NB4 (cell line): ENCODE measurements around the gene RYR2.

ENCODE experiments used
- DNase-seq: peaks from one replicate; pipeline ENCODE4 v3.0.0; 2010; ENCODE audit warnings: low read depth
- H3K4me3 ChIP-seq: one replicate; pipeline ENCODE4 v1.5.1; 2011; ENCODE audit warnings: mild to moderate bottlenecking, low read depth, low read length, moderate library complexity
- CTCF ChIP-seq: IDR thresholded peaks from one replicate; pipeline ENCODE4 v1.5.1; 2012; ENCODE audit warnings: low read depth, low read length
- MAX ChIP-seq: IDR thresholded peaks from 2 replicates; pipeline ENCODE4 v1.6.1; 2011; ENCODE audit warnings: low read depth, low read length
- MYC ChIP-seq: IDR thresholded peaks from 2 replicates; pipeline ENCODE4 v1.6.1; 2011; ENCODE audit warnings: low read depth, low read length
- POLR2A ChIP-seq: IDR thresholded peaks from 2 replicates; pipeline ENCODE4 v1.6.1; 2011; ENCODE audit warnings: mild to moderate bottlenecking; ENCODE audit not compliant: insufficient read length; ENCODE audit errors: extremely low read depth

Gene RYR2

GRCh38 chr1:237042526-237042891 is 525 bp downstream of the RYR2 start:
- no peak for TF ChIP-seq MAX
- no peak for TF ChIP-seq POLR2A
- TF ChIP-seq CTCF = no peak
- TF ChIP-seq MYC = no peak
- H3K4me3 ChIP-seq = no peak overlapping the region
- DNase-seq = no peak

- no peak overlapping the region for H3K4me3 ChIP-seq
- DNase-seq = no peak
- no peak for TF ChIP-seq MAX
- TF ChIP-seq MYC = no peak
- TF ChIP-seq CTCF = no peak
- TF ChIP-seq POLR2A = no peak
These were observed 1.1 kb downstream of the RYR2 start for GRCh38 chr1:237042892-237043576.

- TF ChIP-seq POLR2A (no peak), MAX (no peak), CTCF (no peak), MYC (no peak)
- DNase-seq = no peak
- no peak overlapping the region for H3K4me3 ChIP-seq
These were observed 2.1 kb downstream of the RYR2 start for GRCh38 chr1:237043846-237044636.

GRCh38 chr1:237045278-237046016 is 3.5 kb downstream of the RYR2 start:
- peak; percentile 6 for DNase-seq
- TF ChIP-seq CTCF (no peak), MAX (no peak), MYC (no peak), POLR2A (no peak)
- no peak overlapping the region for H3K4me3 ChIP-seq

GRCh38 chr1:237048803-237049202 is 6.8 kb downstream of the RYR2 start:
- DNase-seq = no peak
- TF ChIP-seq POLR2A (no peak), MYC (no peak), CTCF (no peak), MAX (no peak)
- H3K4me3 ChIP-seq = no peak overlapping the region
